Dedifferentiated amniotic fluid mesenchymal stem cell (primary cell): ENCODE results near the gene DEDD2.

ENCODE experiments used
- DNase-seq: peaks from one replicate; pipeline ENCODE4 v3.0.0-alpha.2; 2016; ENCODE audit errors: extremely low spot score

Gene DEDD2

DNA sequence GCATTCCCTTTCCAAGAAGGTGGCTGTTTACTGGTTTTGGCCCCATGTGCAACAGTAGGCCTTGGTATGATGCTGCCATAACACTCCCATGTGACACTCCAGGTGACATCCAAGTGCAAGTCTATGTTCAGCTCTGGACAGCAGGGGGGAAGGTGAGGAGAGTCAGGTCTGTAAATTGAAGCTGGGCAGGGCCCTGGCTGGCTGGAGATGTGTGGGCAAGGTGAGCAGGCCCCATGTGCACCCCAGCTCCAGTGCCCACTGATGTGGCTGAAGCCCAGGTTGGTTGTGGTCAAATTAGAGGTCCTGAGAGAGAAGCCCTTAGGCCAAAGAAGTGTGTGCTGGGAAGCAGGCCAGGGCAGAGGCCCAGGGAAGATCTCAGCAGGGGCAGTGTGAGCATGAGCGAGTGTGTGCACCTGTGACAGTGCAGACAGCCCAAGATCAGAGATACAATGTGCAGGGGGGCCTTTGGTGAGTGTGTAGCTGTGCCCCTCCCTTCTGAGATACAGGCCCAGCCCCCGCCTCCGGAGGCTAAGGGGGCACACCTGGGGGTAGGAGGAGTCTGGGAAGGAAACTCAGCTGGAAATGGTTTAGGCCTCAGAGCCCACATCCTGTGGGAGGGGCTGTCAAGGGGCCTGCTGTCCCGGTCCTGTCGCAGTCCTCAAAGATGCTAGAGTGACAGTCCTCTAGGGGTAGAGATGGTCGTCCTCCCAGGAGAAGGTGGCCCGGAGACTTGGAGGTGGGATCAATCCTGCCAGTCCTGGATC is 18.6 kb downstream of the DEDD2 start:
- no peak for DNase-seq

DNA sequence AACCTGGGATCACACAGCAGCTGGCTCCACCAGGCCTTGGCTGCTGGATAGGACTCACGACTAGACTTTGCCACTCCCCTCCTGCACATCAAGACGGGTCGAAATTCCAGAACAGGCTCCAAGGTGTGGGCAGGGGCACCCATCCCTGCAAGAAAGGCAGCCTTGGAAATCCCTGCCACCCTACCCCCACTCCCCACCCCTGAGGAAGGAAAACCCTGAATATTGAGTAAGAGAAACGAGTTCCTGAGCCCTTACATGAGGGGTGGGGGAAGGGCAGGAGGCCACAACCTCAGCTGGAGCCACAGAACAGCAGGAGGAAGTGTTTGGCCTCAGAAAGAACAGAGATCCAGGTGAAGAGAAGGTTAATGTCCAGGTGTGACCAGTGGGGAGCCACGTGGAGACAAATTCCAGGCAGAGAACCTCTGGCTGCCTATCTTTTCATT is 20.1 kb downstream of the DEDD2 start:
- DNase-seq = no peak

DNA sequence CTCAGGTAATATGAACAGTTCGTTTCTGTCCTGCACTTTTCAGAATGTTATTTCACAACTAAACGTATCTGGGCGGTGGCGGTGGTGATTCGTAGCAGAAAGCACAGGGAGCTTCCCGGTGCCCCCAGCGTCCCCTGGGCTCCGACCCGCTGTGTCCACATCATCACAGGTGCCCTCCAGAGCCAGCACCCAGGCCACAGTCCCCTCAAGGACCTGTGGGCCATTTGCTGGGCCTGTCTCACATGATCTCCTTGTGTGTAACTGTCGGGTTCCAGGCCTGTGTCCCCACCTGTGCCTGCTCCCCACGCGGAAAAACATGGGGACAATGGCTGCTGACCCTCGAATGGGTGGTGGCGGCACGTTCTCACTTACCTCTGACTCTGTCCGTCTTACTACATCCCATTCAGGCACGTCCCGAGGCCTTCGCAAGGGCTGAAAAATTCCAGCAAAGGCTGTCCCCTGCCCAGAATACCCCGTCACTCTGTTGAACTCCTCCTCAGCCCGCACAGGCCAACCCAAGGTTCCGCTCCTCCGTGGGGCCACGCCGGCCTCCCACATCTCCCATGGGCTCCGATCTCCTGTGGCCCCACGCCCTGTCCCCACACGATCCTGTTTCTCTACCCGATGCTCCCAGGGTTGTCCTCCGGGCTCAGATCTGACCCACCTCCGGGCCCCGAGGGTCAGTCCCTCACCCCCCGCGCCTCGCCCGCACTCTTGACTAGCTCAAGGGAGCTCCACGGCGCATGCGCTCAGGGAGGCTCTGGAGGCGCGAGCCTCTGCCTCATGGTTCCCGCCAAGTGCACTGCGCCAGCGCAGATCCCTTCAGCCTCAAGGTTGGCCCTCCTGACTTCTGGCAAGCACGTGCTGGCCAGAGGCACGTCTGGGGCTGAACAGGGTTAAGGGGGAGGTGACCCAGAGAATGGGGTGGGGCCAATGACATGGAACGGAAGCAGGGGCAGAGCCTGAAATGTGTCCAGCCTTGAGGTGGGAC is 21.2 kb downstream of the DEDD2 start:
- DNase-seq = no peak

DNA sequence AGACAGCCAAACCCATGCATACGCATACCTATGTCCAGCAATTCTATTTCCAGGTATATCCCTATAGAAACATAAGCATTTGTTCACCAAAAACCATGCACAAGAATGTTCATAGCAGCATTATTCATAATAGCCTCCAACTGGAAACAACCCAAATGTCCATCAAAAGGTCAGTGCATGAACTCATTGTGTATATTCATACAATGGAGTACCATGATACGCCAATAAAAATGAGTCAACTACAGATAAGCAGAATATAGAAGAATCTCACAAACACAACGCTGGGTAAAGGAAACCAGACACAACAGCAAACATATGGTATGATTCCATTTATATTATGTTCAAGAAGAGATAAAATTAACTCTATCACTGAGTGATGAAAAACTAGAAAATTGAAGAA is 23.8 kb downstream of the DEDD2 start:
- no peak for DNase-seq

DNA sequence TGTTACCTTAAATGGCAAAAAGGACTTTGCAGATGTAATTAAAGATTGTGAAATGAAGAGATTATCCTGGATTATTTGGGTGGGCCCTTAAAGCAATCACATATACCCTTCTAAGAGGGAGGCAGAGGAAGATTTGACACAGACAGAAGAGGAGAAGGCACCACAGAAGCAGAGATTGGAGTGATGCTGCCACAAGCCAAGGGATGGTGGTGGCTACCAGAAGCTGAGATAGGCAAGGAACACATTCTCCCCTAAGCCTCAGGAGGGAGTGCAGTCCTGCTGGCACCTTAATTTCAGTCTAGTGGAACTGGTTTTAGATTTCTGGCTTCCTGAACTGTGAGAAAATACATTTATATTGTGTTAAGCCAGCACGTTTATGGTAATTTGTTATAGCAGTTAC is 24.2 kb downstream of the DEDD2 start:
- no peak for DNase-seq

DNA sequence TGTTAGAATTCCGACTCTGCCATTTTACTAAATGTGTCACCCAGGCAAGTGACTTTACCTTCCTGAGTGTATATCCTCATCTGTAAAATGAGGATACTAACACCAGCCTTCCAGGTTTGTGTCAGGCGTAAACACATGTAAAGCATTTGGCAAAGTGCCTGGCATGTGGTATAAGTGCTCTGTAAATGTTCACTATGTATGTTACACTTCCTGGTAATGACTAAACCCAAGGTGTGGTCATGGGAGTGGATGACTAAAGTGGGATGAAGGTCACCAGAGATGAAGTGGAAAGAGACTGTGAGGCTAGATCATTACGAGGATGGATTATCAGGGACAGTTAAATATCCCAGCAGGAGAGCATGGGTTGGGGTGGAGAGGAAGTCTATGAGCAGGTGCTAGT is 25.6 kb downstream of the DEDD2 start:
- no peak for DNase-seq

DNA sequence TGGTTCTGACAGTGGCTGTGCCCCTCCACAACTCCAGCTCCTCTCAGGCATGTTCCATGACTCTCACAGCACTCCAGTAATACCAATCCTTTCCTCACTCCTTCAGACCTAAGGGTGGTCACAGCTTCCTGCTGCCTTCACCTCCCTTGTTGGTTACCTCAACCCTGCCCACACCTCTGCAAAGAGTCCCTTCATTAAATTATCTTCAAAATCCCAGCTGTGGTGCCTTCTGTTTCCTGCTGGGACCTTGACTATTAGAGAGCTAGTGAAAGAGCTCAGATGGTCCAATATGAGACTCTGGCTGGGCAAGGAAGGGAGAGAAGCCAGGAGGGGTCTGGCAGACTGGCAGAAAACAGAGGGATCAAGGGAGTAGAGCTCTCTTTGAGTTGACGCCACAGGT is 26.1 kb downstream of the DEDD2 start:
- DNase-seq = no peak

DNA sequence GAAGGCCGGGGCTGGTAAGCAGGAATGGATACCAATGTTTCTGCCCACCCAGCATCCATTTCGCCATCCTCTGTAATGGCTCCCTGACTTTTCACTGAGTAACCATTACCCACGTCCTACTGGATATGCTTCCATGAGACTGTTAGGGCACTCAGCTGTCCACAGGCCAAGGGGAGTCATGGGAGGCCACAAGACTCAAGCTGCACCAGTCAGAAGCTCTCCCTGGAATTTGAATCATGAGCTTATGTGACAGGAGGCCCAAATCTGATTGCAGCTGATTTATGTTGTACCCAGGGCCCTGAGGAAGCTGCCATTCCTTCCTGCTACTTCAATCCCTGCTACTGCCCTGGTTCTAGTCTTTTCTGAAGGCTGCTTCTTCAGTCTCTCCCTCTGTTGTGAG is 28.3 kb downstream of the DEDD2 start:
- DNase-seq = no peak

DNA sequence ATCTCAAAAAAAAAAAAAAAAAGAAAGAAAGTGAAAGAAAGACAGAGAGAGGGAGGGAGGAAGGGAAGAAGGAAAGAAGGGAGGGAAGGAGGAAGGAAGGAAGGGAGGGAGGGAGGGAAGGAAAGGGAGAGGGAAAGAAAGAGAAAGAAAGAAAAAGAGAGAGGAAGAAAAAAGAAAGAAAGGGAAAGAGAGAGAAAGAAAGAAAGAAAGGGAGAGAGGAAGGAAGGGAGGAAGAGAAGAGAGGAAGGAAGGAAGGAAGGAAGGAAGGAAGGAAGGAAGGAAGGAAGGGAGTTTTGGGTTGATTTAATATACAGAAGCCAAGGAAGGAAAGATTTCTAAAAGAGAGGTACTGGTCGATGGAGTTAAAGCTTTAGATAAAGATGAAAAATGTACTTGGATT is 28.8 kb downstream of the DEDD2 start:
- no peak for DNase-seq

DNA sequence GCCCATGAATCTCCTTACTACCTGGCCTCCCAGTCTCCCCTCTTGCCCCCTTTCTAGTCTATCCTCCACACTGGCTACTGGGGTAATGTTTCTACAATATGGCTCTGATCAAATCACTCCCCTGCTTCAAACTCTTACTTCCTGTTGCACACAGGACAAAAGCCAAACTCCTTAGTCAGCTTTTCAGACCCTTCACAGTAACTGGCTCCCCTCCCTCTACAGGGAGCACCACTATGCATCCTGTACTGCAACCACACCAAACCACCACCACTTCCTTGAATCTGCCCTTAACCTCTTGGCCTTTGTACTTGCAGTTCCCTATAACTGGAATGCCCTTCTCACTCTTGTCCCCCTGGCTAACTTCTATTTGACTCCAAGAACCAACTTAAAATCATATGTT is 32.2 kb downstream of the DEDD2 start:
- DNase-seq = no peak

DNA sequence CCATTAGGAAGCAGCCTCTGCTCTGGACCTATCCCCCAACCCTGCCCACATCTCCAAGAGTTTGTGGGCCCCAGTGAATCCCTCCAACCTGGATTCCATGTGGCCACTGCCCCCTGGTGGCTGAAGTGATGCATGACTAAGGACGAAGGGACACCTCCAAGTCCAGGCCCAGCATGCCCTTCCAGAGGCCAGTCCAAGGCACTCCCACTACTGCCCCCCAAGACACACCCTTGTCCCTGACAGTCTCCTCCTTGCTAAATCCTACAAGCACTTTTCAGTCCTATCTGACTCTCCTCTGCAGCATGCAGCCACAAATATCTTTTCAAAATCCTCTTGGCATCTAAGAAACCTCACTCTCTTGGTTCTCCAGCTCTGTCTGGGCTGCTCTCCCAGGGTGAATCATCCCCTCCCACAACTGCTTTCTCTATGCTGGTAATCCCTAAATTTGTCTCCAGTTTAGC is 33.0 kb downstream of the DEDD2 start:
- peak; percentile 83 for DNase-seq

DNA sequence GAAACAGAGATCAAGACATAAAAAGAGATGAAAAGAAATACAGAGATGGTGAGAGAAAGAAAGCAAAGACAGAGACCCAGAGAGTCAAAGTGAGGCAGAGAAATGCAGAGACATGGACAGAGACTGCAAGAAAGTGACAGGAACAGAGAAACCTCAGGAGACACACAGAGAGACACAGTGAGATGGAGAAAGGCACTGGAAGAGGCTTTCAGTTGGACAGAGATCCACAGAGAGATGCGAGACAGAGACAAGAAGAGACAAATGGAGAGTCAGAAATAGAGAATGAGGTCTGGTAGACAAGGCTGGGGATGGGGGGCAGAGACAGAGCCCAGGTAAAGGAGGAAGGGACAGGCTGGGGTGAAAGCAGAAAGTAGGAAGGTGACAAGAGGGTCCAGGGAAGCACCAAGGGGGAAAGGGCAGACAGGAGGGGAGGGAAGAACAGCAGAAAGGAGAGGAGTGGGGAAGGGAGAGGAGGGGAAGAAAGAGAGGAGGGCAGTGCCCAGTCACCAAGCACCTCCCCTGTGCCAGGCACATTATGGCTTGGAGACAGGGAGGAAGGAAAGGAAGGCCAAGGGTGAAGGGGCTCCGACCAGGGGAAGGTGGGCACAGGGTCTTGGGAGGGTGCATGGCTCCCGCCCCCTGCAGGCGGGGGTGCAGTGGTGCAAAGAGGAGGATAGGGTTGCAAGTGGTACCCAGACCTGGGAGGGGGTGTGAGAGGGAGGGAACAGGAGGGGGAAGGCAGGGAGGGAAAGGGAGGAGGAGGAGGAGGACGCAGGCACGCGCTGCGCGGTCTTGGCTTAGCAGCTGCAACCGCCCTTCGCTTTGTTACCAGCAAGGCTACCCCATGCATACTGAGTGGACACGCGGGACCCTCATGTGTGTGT is 38.4 kb downstream of the DEDD2 start:
- DNase-seq = no peak

DNA sequence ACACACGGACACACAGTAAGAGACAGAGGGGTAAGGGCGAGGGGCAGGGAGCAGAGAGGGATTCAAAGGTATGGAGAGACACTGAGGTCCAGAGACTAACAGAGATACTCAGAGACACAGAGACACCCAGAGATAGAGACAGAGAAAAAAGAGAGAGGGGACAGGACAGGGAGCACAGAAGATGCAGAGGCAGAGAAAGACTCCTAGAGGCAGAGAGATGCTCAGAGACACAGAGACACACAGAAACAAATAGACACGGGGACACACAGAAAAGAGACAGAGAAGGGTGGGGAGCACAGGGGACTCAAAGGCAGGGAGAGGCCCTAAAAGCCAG is 39.8 kb downstream of the DEDD2 start:
- no peak for DNase-seq

DNA sequence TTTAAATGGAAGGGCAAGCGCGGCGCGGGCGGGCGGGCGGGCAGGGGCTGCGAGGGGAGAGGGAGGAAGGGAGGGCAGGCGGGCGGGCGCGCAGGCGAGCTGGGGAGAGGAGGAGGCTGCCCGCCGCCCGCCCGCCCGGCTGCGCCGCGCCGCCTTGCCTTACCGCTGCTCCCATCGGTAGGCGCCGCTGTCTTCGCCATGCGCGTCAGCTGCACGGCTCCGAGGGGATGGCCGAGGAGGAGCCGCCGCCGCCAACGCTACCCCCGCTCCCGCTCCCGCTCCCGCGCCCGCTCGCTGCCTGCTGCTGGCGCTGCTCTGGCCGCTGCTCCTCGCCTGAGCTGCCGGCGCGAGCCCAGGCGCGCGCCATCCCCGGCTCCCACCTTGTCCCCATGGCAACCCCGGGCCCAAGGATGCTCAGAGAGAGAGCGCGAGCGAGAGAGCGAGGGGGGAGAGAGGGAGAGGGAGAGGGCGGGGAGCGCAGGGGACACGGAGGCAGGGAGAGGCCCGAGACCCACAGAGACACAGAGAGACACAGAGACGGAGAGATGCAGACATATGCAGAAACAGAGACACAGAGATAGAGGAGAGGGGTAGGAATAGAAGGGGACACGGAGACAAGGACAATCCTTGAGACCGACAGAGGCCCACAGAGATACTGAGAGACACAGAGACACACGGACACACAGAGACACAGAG is 40.3 kb downstream of the DEDD2 start:
- DNase-seq = peak; percentile 41

DNA sequence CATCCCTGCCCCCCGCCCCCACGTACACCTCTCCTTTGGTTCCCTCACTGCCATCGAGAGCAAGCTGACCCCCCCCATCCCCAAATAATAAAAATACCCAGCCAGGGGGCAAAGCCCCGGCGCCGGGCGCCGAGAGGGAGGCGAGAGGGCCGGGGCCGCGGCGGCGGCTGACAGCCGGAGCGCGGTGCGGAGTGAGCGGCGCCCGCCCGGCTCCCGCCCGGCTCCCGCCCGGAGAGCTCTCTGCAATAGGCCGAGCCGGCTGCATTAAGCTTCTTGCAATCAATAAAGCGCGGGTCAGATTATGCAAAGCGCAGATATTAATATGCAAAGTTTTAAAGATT is 40.9 kb downstream of the DEDD2 start:
- DNase-seq = no peak

DNA sequence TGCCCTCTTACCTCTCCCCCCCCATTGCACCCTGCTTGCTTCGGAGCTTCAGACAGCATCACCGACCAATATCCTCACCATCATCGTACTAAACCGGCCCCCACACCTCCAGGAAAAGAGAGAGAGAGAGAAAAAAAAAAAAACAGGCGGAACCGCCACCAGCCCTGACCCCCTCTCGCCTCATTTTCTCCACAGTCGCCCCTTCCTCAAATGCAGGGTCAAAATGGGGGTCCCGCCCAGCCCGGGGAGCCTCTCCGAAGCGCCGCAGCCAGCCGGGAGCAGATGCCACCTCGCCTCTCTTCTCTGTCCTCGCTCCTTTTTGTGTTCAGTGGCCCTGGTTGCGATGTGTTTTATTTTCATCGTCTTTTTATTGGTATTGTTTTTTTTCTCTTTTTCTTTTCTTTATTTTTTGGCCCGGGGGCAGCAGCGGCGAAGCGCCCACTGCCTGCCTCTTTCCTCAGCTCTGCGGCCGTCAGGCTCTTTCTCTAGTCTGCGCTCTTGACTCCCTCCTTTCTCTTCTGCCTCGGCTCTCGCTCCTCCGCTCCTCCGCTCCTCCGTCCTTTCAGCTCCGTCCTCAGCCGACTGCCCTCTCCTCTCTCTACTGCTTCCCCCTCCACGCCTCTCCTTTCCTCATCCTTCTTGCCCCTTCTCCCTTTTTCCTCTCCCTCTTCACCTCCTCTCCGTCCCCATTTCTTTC is 41.4 kb downstream of the DEDD2 start:
- DNase-seq = no peak

DNA sequence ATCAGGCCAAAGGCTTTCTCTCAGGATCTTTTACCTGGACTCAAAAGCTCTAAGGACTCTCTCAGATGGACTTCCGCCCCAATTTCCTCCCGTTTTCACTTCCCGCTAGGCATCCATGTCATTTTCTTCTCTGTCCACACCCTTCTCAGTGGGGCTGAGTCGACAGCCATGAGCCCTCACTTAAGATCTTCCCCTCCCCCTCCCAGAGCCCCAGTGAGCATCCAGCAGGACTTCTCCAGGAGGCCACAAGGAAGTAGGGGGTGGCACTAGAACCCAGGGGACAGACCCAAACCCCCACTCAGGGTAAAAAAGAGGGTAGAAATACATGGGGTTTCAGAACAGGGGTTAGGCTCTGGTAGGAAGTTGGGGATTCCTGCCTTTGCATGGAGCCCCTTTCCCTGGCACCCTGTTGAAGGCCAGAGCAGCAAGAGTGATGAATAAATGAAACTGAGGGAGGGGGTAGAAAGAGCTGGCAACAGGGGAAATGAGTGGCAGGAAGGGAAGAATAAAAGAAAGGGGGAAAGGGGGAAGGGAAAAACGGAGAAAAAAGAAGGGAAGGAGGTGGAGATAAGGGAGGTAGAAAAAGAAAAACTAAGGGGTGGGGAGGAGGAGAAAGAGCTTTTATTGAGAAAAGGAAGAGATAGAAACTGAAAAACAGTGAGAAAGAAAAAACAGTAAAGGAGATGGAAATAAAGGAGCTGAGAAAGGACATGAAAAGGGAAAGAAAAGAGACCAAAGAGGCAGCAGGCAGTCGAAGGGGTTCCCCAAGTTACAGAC is 42.3 kb downstream of the DEDD2 start:
- DNase-seq = no peak

DNA sequence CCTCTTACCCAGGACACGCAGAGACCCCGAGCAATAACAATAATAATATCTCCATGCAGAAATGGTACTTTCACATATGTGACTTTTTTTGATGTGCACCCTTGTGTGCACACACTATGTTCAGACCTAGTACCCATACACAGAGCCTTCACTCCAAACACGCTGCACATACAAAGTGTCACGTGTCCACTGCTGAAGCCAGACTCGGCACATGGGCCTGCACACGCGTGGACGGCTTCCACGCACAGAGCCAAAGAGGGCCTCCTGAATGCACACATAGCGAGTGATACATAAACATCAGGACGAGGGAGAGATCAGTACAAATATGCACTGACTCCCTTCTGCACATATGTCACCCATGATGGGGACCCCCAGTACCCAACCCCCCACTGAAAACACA is 43.3 kb downstream of the DEDD2 start:
- no peak for DNase-seq

DNA sequence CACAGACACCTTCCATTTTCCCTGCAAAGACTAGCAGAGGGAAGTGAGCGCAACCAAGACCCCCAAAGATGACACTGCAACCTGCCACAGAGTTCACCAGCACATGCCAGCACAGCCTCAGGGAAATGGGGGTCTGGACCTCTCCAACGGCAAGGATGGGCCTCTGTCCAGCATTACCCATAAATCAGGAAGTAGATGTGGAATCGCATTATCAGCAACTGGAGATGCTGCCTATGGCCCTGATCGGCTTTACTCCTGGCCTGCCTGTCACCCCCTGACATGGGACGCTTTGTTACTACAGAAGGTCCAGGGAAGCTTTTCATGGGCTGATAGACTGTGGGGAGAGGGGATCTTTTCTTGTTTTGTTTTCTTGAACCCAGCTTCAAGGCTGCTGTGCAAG is 43.8 kb downstream of the DEDD2 start:
- no peak for DNase-seq

DNA sequence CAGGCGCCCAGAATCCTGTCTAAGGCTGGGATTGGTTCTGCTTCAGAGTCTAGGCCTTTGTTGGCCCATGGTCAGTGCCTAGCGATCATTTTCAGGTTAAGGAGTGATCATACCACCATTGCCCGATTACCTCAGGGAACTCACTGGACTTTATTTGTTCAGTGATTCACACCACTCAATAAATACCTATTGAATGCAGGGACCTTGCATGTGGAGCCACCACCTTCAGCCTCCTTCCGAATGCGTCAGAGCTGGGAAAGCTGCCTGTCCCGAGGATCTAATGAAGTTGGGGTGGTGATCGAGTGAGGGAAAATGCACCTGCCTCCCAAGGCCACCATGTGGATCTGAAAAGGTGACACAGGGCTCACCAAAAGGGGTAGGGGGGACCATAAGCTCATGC is 45.2 kb downstream of the DEDD2 start:
- DNase-seq = no peak
